Thyroid gland (tissue), 4 donors: ENCODE results near the gene CACNB4.

Source experiments
- CTCF ChIP-seq, 6 experiments: fragments of 200-600 bp in 3 of 6; fragments of 450-650 bp in 3 of 6; sonication (generic) in 3 of 6; IDR thresholded peaks; one replicate each; pipeline ENCODE4 v1.5.1; 2016 to 2019; ENCODE audit warnings: antibody characterized with exemption in 6 of 6, mild to moderate bottlenecking in 2 of 6, inconsistent platforms in 1 of 6, moderate library complexity in 1 of 6
- POLR2A ChIP-seq, 2 donors: fragments of 450-650 bp; IDR thresholded peaks; one replicate each; pipeline ENCODE4 v1.6.1; 2017; ENCODE audit warnings: antibody characterized with exemption in 2 of 2, mild to moderate bottlenecking in 2 of 2, moderate library complexity in 1 of 2

DNA sequence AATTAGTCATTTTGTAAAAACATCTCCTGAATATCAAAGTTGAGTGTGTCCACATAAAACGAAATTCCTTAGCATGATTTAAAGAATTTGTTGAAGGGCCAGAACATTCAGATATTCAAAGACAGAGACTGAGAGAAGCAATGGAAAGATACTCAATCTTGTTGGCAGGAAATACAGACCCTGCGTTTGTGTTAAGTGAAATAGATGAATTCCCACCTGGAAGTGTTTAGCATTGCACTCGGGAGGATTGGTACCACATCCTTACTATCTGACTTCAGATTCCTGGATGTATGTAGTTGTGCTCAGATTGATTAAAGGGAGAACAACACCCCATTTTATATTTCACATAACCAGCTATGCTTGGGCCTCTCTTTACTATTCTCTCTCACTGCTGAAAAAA, 260.9 kb downstream of the CACNB4 start:
- no peak for TF ChIP-seq CTCF (IDR thresholded peaks at IDR 0.05)
- no peak for TF ChIP-seq POLR2A (IDR thresholded peaks at IDR 0.05)
